ENCODE measurements around the gene METAP2.

GRCh38 chr12:95440401-95440800, 33.6 kb upstream of the METAP2 start:
- TF ChIP-seq POLR2A (IDR thresholded peaks at IDR 0.05) (no peak), EP300 (IDR thresholded peaks at IDR 0.05) (no peak)
